ENCODE results near the gene CA12. TPM values are rescaled to one million over a fixed set of nuclear protein-coding genes. Genes with fewer than 3 reads are reported as not detected.

Gene CA12
- total and polyA plus RNA-seq, 4 donors = 0.07 to 5.1 (median 1.5) TPM

DNA sequence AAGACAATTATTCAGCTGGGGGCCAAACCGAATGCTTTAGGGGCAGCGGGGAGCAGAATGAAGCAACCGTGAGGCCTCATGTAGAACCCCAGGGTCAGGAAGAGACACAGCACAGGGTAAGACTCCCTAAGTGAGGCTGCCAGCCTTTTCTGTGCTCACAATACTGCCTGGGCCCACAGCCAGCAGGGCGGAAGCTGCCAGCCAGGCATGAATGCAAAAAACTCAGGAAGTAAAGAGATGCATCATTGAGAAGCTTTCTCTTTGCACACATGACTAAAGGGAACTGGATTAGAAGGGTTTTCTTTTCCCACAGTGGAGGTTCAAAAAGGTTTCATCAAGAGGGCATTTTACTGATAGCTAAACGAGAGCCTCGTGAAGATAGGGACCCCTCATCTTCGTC, 33.3 kb downstream of the CA12 start:
- 66% methylated on average over 7 of the region's 7 CpGs for WGBS
- no peak overlapping the region for H3K4me3 ChIP-seq (ENCODE audit: low read depth in 1 of 3, low read length in 3 of 3)
- no peak for DNase-seq (ENCODE audit: low spot score)
- H3K27ac ChIP-seq (ENCODE audit: low read depth in 1 of 2, low read length in 2 of 2) = no peak overlapping the region
- no peak overlapping the region for H3K9ac ChIP-seq (ENCODE audit: low read depth in 1 of 2, low read length in 2 of 2)
- no peaks in the 10 kb centered on the region for H3K9me3 ChIP-seq (ENCODE audit: control insufficient read depth in 4 of 4, low read length in 3 of 4)
- H3K4me1 ChIP-seq (ENCODE audit: control insufficient read depth in 4 of 4, insufficient read depth in 4 of 4, low read length in 3 of 4) = no peaks in the 10 kb centered on the region
- H3K27me3 ChIP-seq (ENCODE audit: control insufficient read depth in 4 of 4, insufficient read depth in 4 of 4, low read length in 3 of 4) = no peaks in the 10 kb centered on the region
- no peaks in the 10 kb centered on the region for H3K36me3 ChIP-seq (ENCODE audit: control insufficient read depth in 4 of 4, insufficient read depth in 3 of 4, low read depth in 1 of 4, low read length in 3 of 4)
- no peak for TF ChIP-seq HNF4A (conservative IDR thresholded peaks at IDR 0.05)
- TF ChIP-seq TAF1 (conservative IDR thresholded peaks at IDR 0.05) = no peak
- no peak for TF ChIP-seq RAD21 (IDR thresholded peaks at IDR 0.05)
- TF ChIP-seq, protein P1, sequence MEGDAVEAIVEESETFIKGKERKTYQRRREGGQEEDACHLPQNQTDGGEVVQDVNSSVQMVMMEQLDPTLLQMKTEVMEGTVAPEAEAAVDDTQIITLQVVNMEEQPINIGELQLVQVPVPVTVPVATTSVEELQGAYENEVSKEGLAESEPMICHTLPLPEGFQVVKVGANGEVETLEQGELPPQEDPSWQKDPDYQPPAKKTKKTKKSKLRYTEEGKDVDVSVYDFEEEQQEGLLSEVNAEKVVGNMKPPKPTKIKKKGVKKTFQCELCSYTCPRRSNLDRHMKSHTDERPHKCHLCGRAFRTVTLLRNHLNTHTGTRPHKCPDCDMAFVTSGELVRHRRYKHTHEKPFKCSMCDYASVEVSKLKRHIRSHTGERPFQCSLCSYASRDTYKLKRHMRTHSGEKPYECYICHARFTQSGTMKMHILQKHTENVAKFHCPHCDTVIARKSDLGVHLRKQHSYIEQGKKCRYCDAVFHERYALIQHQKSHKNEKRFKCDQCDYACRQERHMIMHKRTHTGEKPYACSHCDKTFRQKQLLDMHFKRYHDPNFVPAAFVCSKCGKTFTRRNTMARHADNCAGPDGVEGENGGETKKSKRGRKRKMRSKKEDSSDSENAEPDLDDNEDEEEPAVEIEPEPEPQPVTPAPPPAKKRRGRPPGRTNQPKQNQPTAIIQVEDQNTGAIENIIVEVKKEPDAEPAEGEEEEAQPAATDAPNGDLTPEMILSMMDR (IDR thresholded peaks at IDR 0.05; ENCODE audit: low read depth, low read length, missing input control) = no peak
- no peak for TF ChIP-seq NR2F2 (IDR thresholded peaks at IDR 0.05)
- no peak for TF ChIP-seq RXRA (IDR thresholded peaks at IDR 0.05)
- TF ChIP-seq, protein P2, sequence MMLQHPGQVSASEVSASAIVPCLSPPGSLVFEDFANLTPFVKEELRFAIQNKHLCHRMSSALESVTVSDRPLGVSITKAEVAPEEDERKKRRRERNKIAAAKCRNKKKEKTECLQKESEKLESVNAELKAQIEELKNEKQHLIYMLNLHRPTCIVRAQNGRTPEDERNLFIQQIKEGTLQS (IDR thresholded peaks at IDR 0.05) = no peak
- TF ChIP-seq YY1 (IDR thresholded peaks at IDR 0.05) = no peak
- TF ChIP-seq, protein P3, sequence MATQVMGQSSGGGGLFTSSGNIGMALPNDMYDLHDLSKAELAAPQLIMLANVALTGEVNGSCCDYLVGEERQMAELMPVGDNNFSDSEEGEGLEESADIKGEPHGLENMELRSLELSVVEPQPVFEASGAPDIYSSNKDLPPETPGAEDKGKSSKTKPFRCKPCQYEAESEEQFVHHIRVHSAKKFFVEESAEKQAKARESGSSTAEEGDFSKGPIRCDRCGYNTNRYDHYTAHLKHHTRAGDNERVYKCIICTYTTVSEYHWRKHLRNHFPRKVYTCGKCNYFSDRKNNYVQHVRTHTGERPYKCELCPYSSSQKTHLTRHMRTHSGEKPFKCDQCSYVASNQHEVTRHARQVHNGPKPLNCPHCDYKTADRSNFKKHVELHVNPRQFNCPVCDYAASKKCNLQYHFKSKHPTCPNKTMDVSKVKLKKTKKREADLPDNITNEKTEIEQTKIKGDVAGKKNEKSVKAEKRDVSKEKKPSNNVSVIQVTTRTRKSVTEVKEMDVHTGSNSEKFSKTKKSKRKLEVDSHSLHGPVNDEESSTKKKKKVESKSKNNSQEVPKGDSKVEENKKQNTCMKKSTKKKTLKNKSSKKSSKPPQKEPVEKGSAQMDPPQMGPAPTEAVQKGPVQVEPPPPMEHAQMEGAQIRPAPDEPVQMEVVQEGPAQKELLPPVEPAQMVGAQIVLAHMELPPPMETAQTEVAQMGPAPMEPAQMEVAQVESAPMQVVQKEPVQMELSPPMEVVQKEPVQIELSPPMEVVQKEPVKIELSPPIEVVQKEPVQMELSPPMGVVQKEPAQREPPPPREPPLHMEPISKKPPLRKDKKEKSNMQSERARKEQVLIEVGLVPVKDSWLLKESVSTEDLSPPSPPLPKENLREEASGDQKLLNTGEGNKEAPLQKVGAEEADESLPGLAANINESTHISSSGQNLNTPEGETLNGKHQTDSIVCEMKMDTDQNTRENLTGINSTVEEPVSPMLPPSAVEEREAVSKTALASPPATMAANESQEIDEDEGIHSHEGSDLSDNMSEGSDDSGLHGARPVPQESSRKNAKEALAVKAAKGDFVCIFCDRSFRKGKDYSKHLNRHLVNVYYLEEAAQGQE (IDR thresholded peaks at IDR 0.05) = no peak
- no peak for TF ChIP-seq FOXA2 (IDR thresholded peaks at IDR 0.05)
- no peak for TF ChIP-seq EGR1 (IDR thresholded peaks at IDR 0.05; ENCODE audit: low read depth in 2 of 2)
- TF ChIP-seq FOXA1 (IDR thresholded peaks at IDR 0.05) = no peak
- no peak for TF ChIP-seq GABPA (IDR thresholded peaks at IDR 0.05 in 1 of 2, conservative IDR thresholded peaks at IDR 0.05 in 1 of 2)
- TF ChIP-seq, protein P4, sequence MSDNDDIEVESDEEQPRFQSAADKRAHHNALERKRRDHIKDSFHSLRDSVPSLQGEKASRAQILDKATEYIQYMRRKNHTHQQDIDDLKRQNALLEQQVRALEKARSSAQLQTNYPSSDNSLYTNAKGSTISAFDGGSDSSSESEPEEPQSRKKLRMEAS (IDR thresholded peaks at IDR 0.05) = no peak
- no peak for TF ChIP-seq HNF4G (IDR thresholded peaks at IDR 0.05)
- TF ChIP-seq, protein P5, sequence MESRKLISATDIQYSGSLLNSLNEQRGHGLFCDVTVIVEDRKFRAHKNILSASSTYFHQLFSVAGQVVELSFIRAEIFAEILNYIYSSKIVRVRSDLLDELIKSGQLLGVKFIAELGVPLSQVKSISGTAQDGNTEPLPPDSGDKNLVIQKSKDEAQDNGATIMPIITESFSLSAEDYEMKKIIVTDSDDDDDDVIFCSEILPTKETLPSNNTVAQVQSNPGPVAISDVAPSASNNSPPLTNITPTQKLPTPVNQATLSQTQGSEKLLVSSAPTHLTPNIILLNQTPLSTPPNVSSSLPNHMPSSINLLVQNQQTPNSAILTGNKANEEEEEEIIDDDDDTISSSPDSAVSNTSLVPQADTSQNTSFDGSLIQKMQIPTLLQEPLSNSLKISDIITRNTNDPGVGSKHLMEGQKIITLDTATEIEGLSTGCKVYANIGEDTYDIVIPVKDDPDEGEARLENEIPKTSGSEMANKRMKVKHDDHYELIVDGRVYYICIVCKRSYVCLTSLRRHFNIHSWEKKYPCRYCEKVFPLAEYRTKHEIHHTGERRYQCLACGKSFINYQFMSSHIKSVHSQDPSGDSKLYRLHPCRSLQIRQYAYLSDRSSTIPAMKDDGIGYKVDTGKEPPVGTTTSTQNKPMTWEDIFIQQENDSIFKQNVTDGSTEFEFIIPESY (IDR thresholded peaks at IDR 0.05) = no peak
- no peak for TF ChIP-seq JUND (IDR thresholded peaks at IDR 0.05)
